GM21576 (cell line): Measurements from ENCODE around the gene AFAP1L2.
A peak's percentile ranks its signal among the peaks of the same experiment; 100 is the strongest.

Experiments used
- ATAC-seq: cut with Tn5 transposase; IDR thresholded peaks from one replicate; pipeline ENCODE4 v1.9.1; 2021; ENCODE audit warnings: mild to moderate bottlenecking, moderate library complexity; ENCODE audit not compliant: unreplicated experiment

Gene AFAP1L2

DNA sequence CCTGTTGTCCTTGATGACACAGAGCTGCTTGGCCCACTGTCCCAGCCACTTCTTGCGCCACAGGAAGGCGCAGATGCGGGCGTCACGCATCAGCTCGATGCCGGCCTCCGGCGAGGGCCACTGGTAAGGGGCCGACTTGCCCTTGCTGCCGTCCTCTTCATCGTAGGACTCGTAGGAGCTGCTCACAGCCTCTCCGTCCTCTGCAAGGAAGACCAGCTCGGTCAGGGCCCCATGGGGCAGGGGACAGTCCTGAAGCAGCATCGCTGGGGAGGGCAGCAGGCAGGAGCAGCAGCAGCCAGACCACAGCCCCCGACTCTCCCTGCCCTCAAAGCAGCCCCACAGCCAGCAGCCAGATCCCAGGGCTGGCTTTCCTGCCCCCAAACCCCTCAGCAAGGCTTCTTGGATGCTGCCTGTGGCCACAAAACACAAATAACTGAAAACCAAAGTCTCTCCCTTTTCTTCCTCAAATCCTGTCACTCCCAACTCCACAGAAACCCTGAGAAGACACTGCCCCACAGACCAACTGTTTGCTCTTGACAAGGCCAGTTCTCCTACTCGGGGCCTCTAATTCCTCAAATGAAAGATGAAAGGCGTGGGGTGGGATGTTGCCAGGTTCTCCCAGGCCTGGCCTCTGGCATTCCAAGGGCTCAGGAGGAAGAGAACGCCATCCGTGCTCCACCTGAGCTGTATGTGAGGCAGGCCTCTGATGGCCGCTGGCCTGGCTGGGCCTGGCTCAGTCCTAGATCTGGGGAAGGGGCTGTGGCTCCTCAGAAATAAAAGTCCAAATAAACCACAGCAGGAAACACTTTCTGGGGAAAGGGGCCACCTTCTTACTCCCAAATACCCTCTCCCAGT, 88.5 kb downstream of the AFAP1L2 start:
- no peak for ATAC-seq

DNA sequence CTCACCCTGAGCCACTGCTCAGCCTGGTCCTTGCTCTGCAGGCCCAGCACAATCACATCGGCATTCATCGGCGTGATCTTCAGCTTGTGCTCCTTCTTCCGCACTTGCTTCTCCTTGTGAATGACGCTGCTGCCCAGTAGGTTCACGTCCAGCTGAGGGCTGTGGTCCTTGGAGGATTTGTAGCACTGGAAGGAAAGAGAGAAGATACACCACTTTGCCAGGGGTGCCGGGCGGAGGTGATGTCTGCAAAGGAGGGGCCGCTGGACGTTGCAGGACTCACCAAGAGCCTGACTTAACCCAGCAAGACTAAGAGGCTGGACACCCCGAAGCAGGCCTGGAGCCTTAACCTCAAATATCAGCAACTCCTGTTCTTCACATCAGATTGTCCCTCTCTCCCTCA, 90.4 kb downstream of the AFAP1L2 start:
- no peak for ATAC-seq

DNA sequence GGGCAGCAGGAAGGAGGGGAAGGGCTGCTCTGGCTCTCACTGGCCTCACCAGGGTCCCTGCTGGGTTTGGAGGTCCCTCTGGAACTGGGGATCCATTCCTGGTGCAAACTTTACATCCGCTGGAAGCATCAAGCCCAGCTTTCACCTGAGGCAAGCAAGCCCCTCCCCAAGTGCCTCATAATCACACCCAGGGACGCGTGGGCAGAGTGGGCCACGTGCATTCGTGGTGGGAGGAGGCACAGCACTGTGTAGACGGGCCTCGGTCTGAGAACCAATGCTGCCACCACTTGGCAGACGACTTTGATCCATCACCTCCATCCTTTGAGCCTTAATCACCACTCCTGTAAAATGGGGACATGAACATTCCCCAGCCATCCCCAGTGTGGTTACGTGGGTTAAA, 91.2 kb downstream of the AFAP1L2 start:
- ATAC-seq: no peak

GRCh38 chr10:114311496-114312209, 92.6 kb downstream of the AFAP1L2 start:
- ATAC-seq: no peak

DNA sequence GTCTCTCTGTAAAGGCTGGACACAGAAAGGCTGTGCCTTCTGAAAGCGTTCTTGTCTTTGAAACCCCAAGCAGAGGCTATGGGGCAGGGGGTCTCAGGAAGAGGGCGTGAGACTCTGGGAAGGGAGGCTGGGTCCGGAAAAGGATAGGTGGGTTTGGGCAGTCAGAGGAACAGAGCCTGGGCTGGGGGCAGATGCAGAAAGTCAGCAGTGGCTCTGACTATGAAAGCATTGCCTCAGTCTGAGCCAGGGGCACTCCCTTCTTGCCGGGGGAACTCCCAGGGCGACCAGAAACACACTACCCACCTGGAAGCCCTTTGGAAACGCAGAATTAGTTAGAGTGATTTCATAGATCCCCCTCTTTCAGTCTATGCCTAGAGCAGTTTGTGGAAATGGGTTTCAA, 93.3 kb downstream of the AFAP1L2 start:
- ATAC-seq: no peak

- no peak for ATAC-seq
These were observed 94.0 kb downstream of the AFAP1L2 start for GRCh38 chr10:114310346-114310745.

DNA sequence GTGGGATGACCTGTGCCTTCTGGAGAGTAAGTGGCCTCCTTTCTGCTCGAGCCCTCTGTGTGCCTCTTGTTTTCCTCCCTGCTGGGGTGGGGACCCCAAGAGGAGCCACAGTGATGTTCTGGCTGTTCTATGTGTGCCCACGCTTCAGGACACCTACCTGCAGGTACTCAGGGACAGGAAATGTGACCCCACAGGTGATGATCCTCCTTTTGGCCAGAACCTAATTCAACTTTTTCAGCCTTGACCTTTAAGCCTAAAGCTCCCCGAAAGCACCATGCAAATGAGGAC, 95.0 kb downstream of the AFAP1L2 start:
- ATAC-seq: no peak

DNA sequence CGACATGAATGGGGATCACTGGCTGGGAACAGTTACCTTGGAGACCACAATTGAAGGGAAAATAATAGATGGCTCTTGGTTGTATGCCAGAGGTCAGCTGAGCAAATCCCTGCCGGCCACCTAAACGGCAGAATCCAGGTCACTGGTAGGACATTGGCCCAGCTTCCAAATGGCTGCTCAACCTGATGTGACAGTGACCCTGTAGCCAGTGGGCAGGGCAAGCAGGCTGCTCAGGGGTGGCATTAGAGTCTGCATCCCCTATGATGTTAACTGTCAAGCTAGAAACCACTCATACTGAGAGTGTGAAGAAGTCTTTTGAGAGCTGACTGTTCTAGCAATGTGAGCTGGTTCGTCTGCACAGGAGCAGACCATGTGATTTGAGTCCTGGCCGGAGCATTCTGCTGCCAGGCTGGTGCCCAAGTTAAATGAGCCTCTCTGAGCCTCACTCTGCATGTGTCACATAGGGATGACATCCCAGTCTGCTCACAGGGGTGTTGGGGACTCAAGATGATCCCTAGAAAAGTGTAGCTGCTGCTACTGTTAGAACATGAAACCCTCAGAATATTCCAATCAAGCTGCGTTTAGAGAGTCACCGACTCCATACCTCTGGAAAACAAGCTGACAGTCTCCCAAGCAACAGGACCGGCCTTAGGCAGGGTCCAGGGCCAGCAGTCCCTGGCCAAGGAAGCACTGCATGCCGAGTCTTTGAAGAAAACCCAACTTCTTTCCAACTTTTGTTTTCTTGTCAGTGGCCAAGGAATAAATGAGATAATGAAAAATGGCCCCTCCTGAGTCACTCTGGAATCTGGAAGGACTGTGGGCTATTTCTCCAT, 95.6 kb downstream of the AFAP1L2 start:
- no peak for ATAC-seq

DNA sequence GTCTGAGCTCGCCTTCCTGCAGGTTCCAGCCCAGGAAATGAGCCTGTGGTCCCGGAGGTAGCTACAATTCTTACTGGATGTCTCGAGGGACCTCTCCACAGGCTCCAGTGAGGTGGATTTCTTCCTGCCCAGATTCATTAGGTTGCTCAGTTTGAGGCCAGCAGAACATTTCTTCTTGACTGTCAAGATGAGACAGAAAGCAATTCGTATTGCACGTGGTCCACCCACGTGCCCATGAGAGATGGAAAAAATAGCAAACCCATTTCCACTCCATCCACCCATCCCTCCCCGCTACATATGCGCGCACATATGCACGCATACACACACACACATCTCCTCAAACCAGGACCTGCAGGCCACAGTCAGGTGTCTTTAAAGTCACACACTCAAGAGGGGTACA, 96.6 kb downstream of the AFAP1L2 start:
- ATAC-seq: no peak

- ATAC-seq: no peak
These were observed 98.0 kb downstream of the AFAP1L2 start for GRCh38 chr10:114306116-114306973.

- ATAC-seq: no peak
These were observed 98.8 kb downstream of the AFAP1L2 start for GRCh38 chr10:114305521-114305925.

GRCh38 chr10:114304571-114305421, 99.5 kb downstream of the AFAP1L2 start:
- peak; percentile 56 for ATAC-seq

DNA sequence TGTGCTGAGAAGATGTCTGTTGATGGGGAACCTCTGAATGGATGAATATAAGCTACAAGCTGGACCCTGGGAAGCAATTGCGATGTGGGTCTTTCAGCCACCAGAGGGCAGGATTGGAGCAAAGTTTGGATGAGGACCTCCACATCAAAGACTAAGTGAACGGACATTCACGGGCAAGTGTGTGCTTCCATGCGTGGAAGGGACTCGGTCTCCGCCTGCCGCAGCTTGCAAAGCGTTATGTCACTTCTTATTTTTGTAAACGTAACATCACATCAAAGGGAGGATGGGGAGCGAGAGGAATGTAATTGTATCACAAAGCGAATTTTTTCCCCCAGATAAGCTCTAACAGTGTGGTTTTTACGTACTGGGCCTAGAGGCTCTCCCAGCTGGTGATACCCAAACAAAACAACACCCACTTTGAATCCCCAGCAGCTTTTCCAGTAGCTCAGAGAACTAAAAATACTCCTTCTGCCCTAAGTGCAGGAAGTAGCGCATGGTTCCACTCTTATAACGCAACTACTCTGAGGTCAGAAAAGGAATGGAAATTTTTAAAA, 100.2 kb downstream of the AFAP1L2 start:
- ATAC-seq: peak; percentile 80

- no peak for ATAC-seq
These were observed 100.7 kb downstream of the AFAP1L2 start for GRCh38 chr10:114303556-114303955.

- no peak for ATAC-seq
These were observed 102.2 kb downstream of the AFAP1L2 start for GRCh38 chr10:114301951-114302710.

- no peak for ATAC-seq
These were observed 103.1 kb downstream of the AFAP1L2 start for GRCh38 chr10:114301177-114301576.

DNA sequence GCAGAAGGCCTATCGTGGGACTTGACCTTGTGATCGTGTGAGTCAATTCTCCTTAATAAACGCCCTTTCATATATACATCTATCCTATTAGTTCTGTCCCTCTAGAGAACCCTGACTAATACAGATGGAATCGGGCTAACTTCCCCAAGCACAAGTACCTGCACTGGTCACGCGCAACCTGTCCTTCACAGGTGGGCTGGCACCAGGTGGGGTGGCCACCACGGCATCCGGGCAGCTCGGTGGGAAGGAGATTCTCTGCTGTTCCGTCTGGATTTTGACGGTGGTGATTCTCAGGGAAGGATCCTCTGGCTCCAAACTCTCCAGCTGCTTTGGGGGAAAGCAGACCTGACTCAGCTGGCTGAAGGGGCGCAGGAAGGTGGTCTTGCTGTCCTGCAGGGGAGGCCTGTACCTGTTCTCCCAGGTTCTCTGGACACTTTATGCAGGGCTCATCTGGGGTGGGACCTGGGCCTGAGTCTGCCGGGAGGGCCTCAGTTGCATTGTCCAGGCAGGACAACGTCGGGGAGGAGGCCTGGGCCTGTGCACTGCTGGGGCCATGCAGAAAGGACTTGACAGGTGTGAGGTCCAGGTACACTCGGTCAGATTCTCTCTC, 104.2 kb downstream of the AFAP1L2 start:
- ATAC-seq: no peak

DNA sequence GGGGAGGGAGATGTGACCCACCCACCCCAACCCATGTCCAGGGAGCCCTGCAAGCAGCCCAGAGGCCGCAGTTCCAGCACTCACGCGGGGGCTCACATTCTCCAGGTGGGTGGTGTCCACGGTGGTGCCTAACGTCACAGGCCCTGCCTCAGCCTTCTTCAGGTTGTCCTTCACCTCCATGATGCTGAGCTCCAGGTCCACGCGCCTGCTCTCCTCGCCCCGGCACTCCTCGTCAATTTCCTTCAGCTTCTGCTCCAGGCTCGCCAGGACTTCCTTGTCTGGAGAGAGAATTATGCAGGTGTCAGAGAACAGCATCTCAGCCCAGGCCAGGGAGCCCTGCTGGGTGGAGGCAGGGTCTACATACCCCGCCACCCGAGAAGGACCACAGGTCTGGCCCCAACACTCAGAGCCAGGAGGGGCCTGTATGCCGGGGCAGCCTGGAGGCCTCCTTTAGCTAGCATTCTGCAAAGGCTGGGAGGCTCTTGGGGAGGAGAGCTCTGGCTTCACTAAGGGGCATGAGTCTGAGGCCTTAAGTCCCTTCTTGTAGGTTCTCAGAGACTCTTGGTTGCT, 107.1 kb downstream of the AFAP1L2 start:
- no peak for ATAC-seq
